Sigmoid colon (tissue), 7 donors: ENCODE results near the gene SSBP3. TPM values are rescaled to one million over a fixed set of nuclear protein-coding genes. Genes with fewer than 3 reads are reported as not detected.
A peak's percentile ranks its signal among the peaks of the same experiment; 100 is the strongest.

Experiments
- DNase-seq: peaks from one replicate; pipeline ENCODE4 v3.0.0-alpha.2; 2019
- H3K27ac ChIP-seq, 4 donors: fragments of 200-600 bp; sonication (generic); one replicate each; pipeline ENCODE4 v1.5.1; 2016 to 2019; ENCODE audit warnings: mild to moderate bottlenecking in 1 of 4
- H3K27me3 ChIP-seq, 3 donors: fragments of 200-600 bp; sonication (generic); one replicate each; pipeline ENCODE4 v1.5.1; 2019; ENCODE audit warnings: mild to moderate bottlenecking in 1 of 3
- H3K36me3 ChIP-seq, 4 donors: fragments of 200-600 bp; sonication (generic); one replicate each; pipeline ENCODE4 v1.5.1; 2016 to 2019
- H3K4me1 ChIP-seq, 4 donors: fragments of 200-600 bp; sonication (generic); one replicate each; pipeline ENCODE4 v1.5.1; 2017 to 2019
- H3K4me3 ChIP-seq, 4 donors: fragments of 200-600 bp; sonication (generic); one replicate each; pipeline ENCODE4 v1.5.1; 2017 to 2019; ENCODE audit warnings: mild to moderate bottlenecking in 2 of 4, moderate library complexity in 1 of 4
- H3K9me3 ChIP-seq, 4 donors: fragments of 200-600 bp in 3 of 4; sonication (generic) in 3 of 4; one replicate each; pipeline versions ENCODE4 v1.5.1 to v1.6.1; 2013 to 2019
- EP300 ChIP-seq, 4 donors: sonication (generic); formaldehyde crosslinking; IDR thresholded peaks; one replicate each; pipeline ENCODE4 v1.6.1; 2017; ENCODE audit warnings: antibody characterized with exemption in 4 of 4
- POLR2A ChIP-seq, 2 donors: fragments of 450-650 bp; IDR thresholded peaks; one replicate each; pipeline ENCODE4 v1.6.1; 2016; ENCODE audit warnings: antibody characterized with exemption in 2 of 2, mild to moderate bottlenecking in 2 of 2, moderate library complexity in 2 of 2
- POLR2AphosphoS5 ChIP-seq, 4 donors: sonication (generic); formaldehyde crosslinking; IDR thresholded peaks; one replicate each; pipeline ENCODE4 v1.6.1; 2017; ENCODE audit warnings: antibody characterized with exemption in 4 of 4
- WGBS, 2 donors: extraction: QIAGEN DNeasy Blood & Tissue Kit; methylation state at CpG; one replicate each; pipeline ENCODE4 v1.1.7; 2013; 5-methylcytosine and 5-hydroxymethylcytosine counted together
- intact Hi-C: fragments of 100-400 bp; cut with DNase I; formaldehyde crosslinking; loops from one replicate; pipeline ENCODE4 v1.15.1; 2023
- polyA plus RNA-seq, 3 donors: library from polyadenylated mRNA; stranded (reverse); fragments of 200-250 nt; gene quantifications; one replicate each; pipeline ENCODE4 v1.2.3, GENCODE V29; 2013
- total RNA-seq, 4 donors: library from RNA; depleted of rRNA; stranded (reverse); fragments of >200 nt; gene quantifications; one replicate each; pipeline ENCODE4 v1.1.0, GENCODE V29; 2016
- TF ChIP-seq, protein P1 (sequence below), 4 experiments: fragments of 450-650 bp in 3 of 4; fragments of 200-600 bp in 1 of 4; IDR thresholded peaks; one replicate each; pipeline ENCODE4 v1.5.1; 2016 to 2019; ENCODE audit warnings: antibody characterized with exemption in 4 of 4, mild to moderate bottlenecking in 3 of 4, moderate library complexity in 2 of 4
- donor health status: healthy with polysubstance abuse.
- donor health status: Bipolar disorder and iron deficiency.
- donor health status: healthy.

SSBP3 gene
- total and polyA plus RNA-seq, 7 donors, result 27.4 to 62.5 (median 38.5) TPM

- WGBS, 2 donors, result 92 to 93% methylated on average over 7 of the region's 7 CpGs
- H3K27ac ChIP-seq, result no peak overlapping the region
- no peaks in the 10 kb centered on the region for H3K9me3 ChIP-seq
- H3K4me3 ChIP-seq, result no peak overlapping the region
- H3K4me1 ChIP-seq, result peaks cover 0 to 58% (median 49%) of the 10 kb centered on the region in 4 donors
- no peaks in the 10 kb centered on the region for H3K36me3 ChIP-seq
- intact Hi-C loops, result no loop called here
- TF ChIP-seq POLR2A (IDR thresholded peaks at IDR 0.05), result no peak
- TF ChIP-seq, protein P1, sequence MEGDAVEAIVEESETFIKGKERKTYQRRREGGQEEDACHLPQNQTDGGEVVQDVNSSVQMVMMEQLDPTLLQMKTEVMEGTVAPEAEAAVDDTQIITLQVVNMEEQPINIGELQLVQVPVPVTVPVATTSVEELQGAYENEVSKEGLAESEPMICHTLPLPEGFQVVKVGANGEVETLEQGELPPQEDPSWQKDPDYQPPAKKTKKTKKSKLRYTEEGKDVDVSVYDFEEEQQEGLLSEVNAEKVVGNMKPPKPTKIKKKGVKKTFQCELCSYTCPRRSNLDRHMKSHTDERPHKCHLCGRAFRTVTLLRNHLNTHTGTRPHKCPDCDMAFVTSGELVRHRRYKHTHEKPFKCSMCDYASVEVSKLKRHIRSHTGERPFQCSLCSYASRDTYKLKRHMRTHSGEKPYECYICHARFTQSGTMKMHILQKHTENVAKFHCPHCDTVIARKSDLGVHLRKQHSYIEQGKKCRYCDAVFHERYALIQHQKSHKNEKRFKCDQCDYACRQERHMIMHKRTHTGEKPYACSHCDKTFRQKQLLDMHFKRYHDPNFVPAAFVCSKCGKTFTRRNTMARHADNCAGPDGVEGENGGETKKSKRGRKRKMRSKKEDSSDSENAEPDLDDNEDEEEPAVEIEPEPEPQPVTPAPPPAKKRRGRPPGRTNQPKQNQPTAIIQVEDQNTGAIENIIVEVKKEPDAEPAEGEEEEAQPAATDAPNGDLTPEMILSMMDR (IDR thresholded peaks at IDR 0.05), result no peak
- TF ChIP-seq EP300 (IDR thresholded peaks at IDR 0.05), result no peak
- TF ChIP-seq POLR2AphosphoS5 (IDR thresholded peaks at IDR 0.05), result no peak
- no peak for DNase-seq
- no peaks in the 10 kb centered on the region for H3K27me3 ChIP-seq
Measured at GRCh38 chr1:54305906-54306514, 100.2 kb downstream of the SSBP3 start.

DNA sequence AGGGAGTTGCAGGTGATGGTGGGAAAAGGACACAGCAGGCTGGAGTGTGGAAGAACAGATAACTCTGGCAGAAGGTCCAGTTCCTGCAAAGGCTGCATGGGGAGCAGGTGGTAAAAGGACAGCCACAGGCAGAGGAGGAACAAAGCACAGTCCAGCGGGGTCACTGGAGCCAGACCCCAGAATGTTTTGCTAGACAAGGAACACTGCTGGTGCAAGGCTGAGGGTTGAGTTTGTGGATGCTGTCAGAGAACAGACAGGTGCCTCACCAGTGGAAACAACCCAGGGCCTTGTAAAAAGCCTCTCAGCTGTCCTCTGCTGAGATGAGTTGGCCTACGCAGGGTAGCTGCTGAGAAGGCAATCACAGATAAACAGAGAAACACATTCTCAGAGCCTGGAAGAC, 101.7 kb downstream of the SSBP3 start:
- 87 to 90% methylated on average over 2 of the region's 2 CpGs for WGBS, 2 donors
- intact Hi-C loops, result no loop called here
- Histone ChIP-seq H3K27me3 (no peaks in the 10 kb centered on the region), H3K36me3 (no peaks in the 10 kb centered on the region), H3K27ac (peak overlapping the region in 2 of 4 donors; percentile 15 to 20), H3K4me3 (no peak overlapping the region), H3K4me1 (peaks cover 0 to 57% (median 46%) of the 10 kb centered on the region in 4 donors), H3K9me3 (no peaks in the 10 kb centered on the region)
- DNase-seq, result no peak
- TF ChIP-seq, protein P1 (IDR thresholded peaks at IDR 0.05), result no peak
- no peak for TF ChIP-seq EP300 (IDR thresholded peaks at IDR 0.05)
- no peak for TF ChIP-seq POLR2AphosphoS5 (IDR thresholded peaks at IDR 0.05)
- no peak for TF ChIP-seq POLR2A (IDR thresholded peaks at IDR 0.05)

GRCh38 chr1:54302951-54303843, 103.0 kb downstream of the SSBP3 start:
- WGBS, 2 donors, result 68 to 75% methylated on average over 22 of the region's 22 CpGs
- Histone ChIP-seq H3K27me3 (no peaks in the 10 kb centered on the region), H3K36me3 (no peaks in the 10 kb centered on the region), H3K4me3 (no peak overlapping the region), H3K27ac (no peak overlapping the region), H3K4me1 (peaks cover 0 to 62% (median 56%) of the 10 kb centered on the region in 4 donors), H3K9me3 (no peaks in the 10 kb centered on the region)
- no peak for TF ChIP-seq POLR2A (IDR thresholded peaks at IDR 0.05)
- no peak for TF ChIP-seq POLR2AphosphoS5 (IDR thresholded peaks at IDR 0.05)
- TF ChIP-seq, protein P1 (IDR thresholded peaks at IDR 0.05), result no peak
- no peak for TF ChIP-seq EP300 (IDR thresholded peaks at IDR 0.05)
- intact Hi-C loops, result no loop called here
- no peak for DNase-seq

DNA sequence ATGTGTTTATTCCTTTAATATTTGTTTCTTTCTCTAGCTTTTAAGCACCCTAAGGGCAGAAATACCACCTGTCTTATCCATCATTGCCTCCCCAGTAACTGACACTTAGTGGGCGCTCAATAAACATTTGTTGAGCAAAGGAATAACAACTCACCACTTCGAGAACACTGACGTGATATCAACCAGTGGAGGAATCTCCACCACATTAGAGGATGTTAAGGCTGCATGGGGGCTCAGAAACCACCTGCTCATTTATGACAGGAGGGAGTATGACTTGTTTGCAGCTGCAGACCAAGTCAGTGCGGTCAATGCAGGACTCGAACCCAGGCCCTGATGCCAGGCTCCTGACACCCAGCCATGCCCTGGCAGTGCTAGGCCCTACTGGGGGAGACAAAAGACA, 103.6 kb downstream of the SSBP3 start:
- no peak for DNase-seq
- peaks cover 0 to 69% (median 63%) of the 10 kb centered on the region in 4 donors for H3K4me1 ChIP-seq
- 92 to 97% methylated on average over 5 of the region's 5 CpGs for WGBS, 2 donors
- H3K4me3 ChIP-seq, result no peak overlapping the region
- no peaks in the 10 kb centered on the region for H3K27me3 ChIP-seq
- no peaks in the 10 kb centered on the region for H3K9me3 ChIP-seq
- H3K36me3 ChIP-seq, result no peaks in the 10 kb centered on the region
- no peak for TF ChIP-seq EP300 (IDR thresholded peaks at IDR 0.05)
- H3K27ac ChIP-seq, result no peak overlapping the region
- intact Hi-C loops, result no loop called here

- no peaks in the 10 kb centered on the region for H3K36me3 ChIP-seq
- peaks cover 0 to 79% (median 69%) of the 10 kb centered on the region in 4 donors for H3K4me1 ChIP-seq
- H3K27ac ChIP-seq, result no peak overlapping the region
- no peaks in the 10 kb centered on the region for H3K27me3 ChIP-seq
- 88 to 94% methylated on average over 10 of the region's 10 CpGs for WGBS, 2 donors
- DNase-seq, result no peak
- intact Hi-C loops, result no loop called here
- TF ChIP-seq POLR2AphosphoS5 (IDR thresholded peaks at IDR 0.05) (no peak), POLR2A (IDR thresholded peaks at IDR 0.05) (no peak), EP300 (IDR thresholded peaks at IDR 0.05) (no peak)
- TF ChIP-seq, protein P1 (IDR thresholded peaks at IDR 0.05), result no peak
- no peak overlapping the region for H3K4me3 ChIP-seq
- H3K9me3 ChIP-seq, result no peaks in the 10 kb centered on the region
Measured at GRCh38 chr1:54301497-54301896, 104.7 kb downstream of the SSBP3 start.
